Stomach (tissue), 4 donors: Measurements from ENCODE around the gene CAMK2G.

Experiments used
- CTCF ChIP-seq, 7 experiments: fragments of 450-650 bp in 4 of 7; fragments of 200-600 bp in 3 of 7; sonication (generic) in 3 of 7; IDR thresholded peaks; one replicate each; pipeline ENCODE4 v1.5.1; 2016 to 2019; ENCODE audit warnings: antibody characterized with exemption in 7 of 7, control low read depth in 2 of 7, mild to moderate bottlenecking in 1 of 7
- POLR2A ChIP-seq, 4 donors: fragments of 450-650 bp; IDR thresholded peaks; one replicate each; pipeline ENCODE4 v1.6.1; 2016; ENCODE audit warnings: antibody characterized with exemption in 4 of 4, control low read depth in 2 of 4, mild to moderate bottlenecking in 1 of 4, moderate library complexity in 1 of 4
- POLR2AphosphoS5 ChIP-seq, 3 donors: sonication (generic); formaldehyde crosslinking; IDR thresholded peaks; one replicate each; pipeline ENCODE4 v1.6.1; 2016; ENCODE audit warnings: antibody characterized with exemption in 3 of 3

GRCh38 chr10:73920089-73920488, 45.7 kb upstream of the CAMK2G start:
- TF ChIP-seq POLR2A (IDR thresholded peaks at IDR 0.05), result no peak
- TF ChIP-seq CTCF (IDR thresholded peaks at IDR 0.05), result no peak
- TF ChIP-seq POLR2AphosphoS5 (IDR thresholded peaks at IDR 0.05), result no peak
